SK-N-SH (cell line): ENCODE results near the gene KMT2A. TPM values are rescaled to one million over a fixed set of nuclear protein-coding genes. Genes with fewer than 3 reads are reported as not detected.

ENCODE experiments used
- CTCF ChIA-PET: fragments of 300-600, 350-600 bp; formaldehyde crosslinking; extraction: SDS; loops from one replicate; lab custom pipeline; 2021; lab: Yijun Ruan, JAX
- POLR2A ChIA-PET: fragments of 350-600 bp; sonication (Branson Sonifier 250); formaldehyde crosslinking; extraction: SDS; loops from one replicate; lab custom pipeline; 2020; ENCODE audit warnings: antibody characterized with exemption, inconsistent platforms; lab: Yijun Ruan, JAX
- DNase-seq: peaks from one replicate; pipeline ENCODE4 v3.0.0; 2012
- H2AFZ ChIP-seq: fragments of 200-600 bp; sonication (generic); 2 replicates; pipeline ENCODE4 v1.8.1; 2016; ENCODE audit warnings: antibody characterized with exemption, mild to moderate bottlenecking, low read depth
- H3F3A ChIP-seq: fragments of 200-600 bp; sonication (generic); replicated peaks from 2 replicates; pipeline ENCODE3; 2016; ENCODE audit warnings: antibody characterized with exemption, mild to moderate bottlenecking; ENCODE audit not compliant: insufficient read depth
- H3K27ac ChIP-seq, 2 experiments: fragments of 200-500 bp in 1 of 2; fragments of 200-600 bp in 1 of 2; sonication (Bioruptor generic) in 1 of 2; sonication (generic), shearing (Covaris generic) in 1 of 2; 2 replicates each; pipeline versions ENCODE4 v1.5.1 to v1.6.1; 2014 to 2016; ENCODE audit warnings: low read depth in 2 of 2, inconsistent platforms in 1 of 2, low read length in 1 of 2, mild to moderate bottlenecking in 1 of 2, mixed read lengths in 1 of 2
- H3K27me3 ChIP-seq: fragments of 200-600 bp; sonication (generic), shearing (Covaris generic); 2 replicates; pipeline ENCODE4 v1.6.1; 2016; ENCODE audit warnings: mixed run types; ENCODE audit not compliant: insufficient read depth
- H3K36me3 ChIP-seq, 2 experiments: fragments of 200-500 bp in 1 of 2; fragments of 200-600 bp in 1 of 2; sonication (Bioruptor generic) in 1 of 2; sonication (generic) in 1 of 2; replicated peaks in 1 of 2; 2 replicates each; pipeline versions ENCODE3 to v1.5.1; 2014 to 2016; ENCODE audit warnings: low read length in 1 of 2, mild to moderate bottlenecking in 1 of 2; ENCODE audit not compliant: insufficient read depth in 2 of 2, control insufficient read depth in 1 of 2
- H3K4me1 ChIP-seq, 2 experiments: fragments of 200-500 bp in 1 of 2; fragments of 200-600 bp in 1 of 2; sonication (Bioruptor generic) in 1 of 2; sonication (generic), shearing (Covaris generic) in 1 of 2; 2 replicates each; pipeline versions ENCODE4 v1.5.1 to v1.6.1; 2014 to 2016; ENCODE audit warnings: low read depth in 1 of 2, low read length in 1 of 2, mixed run types in 1 of 2; ENCODE audit not compliant: insufficient read depth in 2 of 2, control insufficient read depth in 1 of 2
- H3K4me2 ChIP-seq: fragments of 200-600 bp; sonication (generic), shearing (Covaris generic); 2 replicates; pipeline ENCODE4 v1.6.1; 2017; ENCODE audit warnings: mixed run types
- H3K4me3 ChIP-seq, 2 experiments: fragments of 200-500 bp in 1 of 2; fragments of 200-600 bp in 1 of 2; sonication (Bioruptor generic) in 1 of 2; sonication (generic), shearing (Covaris generic) in 1 of 2; 2 replicates each; pipeline versions ENCODE4 v1.5.1 to v1.8.1; 2014 to 2016; ENCODE audit warnings: low read depth in 2 of 2, inconsistent platforms in 1 of 2, low read length in 1 of 2, mild to moderate bottlenecking in 1 of 2, mixed read lengths in 1 of 2, moderate library complexity in 1 of 2
- H3K79me2 ChIP-seq: fragments of 200-600 bp; sonication (generic); 2 replicates; pipeline ENCODE4 v1.8.1; 2017; ENCODE audit warnings: mild to moderate bottlenecking; ENCODE audit not compliant: insufficient read depth
- H3K9ac ChIP-seq: fragments of 200-600 bp; sonication (generic); 2 replicates; pipeline ENCODE4 v1.6.1; 2017; ENCODE audit warnings: mixed run types
- H3K9me2 ChIP-seq: fragments of 200-600 bp; sonication (generic); 2 replicates; pipeline ENCODE4 v1.6.1; 2017; ENCODE audit warnings: mixed run types
- H3K9me3 ChIP-seq: fragments of 200-600 bp; sonication (generic); 2 replicates; pipeline ENCODE4 v1.6.1; 2017; ENCODE audit warnings: mixed run types, mild to moderate bottlenecking, moderate library complexity
- H4K20me1 ChIP-seq: fragments of 200-600 bp; sonication (generic); 2 replicates; pipeline ENCODE4 v1.6.1; 2017; ENCODE audit warnings: mild to moderate bottlenecking, mixed run types; ENCODE audit not compliant: insufficient read depth
- CHD2 ChIP-seq: fragments of 150-350 bp; IDR thresholded peaks from 2 replicates; pipeline ENCODE4 v1.6.1; 2018; ENCODE audit warnings: low read length; ENCODE audit not compliant: partially characterized antibody
- ELF1 ChIP-seq: IDR thresholded peaks from 2 replicates; pipeline ENCODE4 v1.4.0; 2012
- EP300 ChIP-seq, 2 experiments: IDR thresholded peaks; 2 replicates each; pipeline versions ENCODE4 v1.4.0 to v1.6.1; 2012; ENCODE audit warnings: borderline replicate concordance in 1 of 2, low read depth in 1 of 2, low read length in 1 of 2
- FOXM1 ChIP-seq: IDR thresholded peaks from 2 replicates; pipeline ENCODE4 v1.4.0; 2012; ENCODE audit warnings: low read depth, mild to moderate bottlenecking
- IRF3 ChIP-seq: fragments of 150-350 bp; IDR thresholded peaks from 2 replicates; pipeline ENCODE4 v1.6.1; 2016; ENCODE audit warnings: mild to moderate bottlenecking, low read depth, low read length
- MXI1 ChIP-seq: IDR thresholded peaks from 2 replicates; pipeline ENCODE4 v1.6.1; 2012; ENCODE audit warnings: mild to moderate bottlenecking, low read depth, low read length, improper control_type of control experiment
- NFIC ChIP-seq: IDR thresholded peaks from 2 replicates; pipeline ENCODE4 v1.4.0; 2012; ENCODE audit warnings: borderline replicate concordance
- NRF1 ChIP-seq: IDR thresholded peaks from 2 replicates; pipeline ENCODE4 v1.6.1; 2012; ENCODE audit warnings: low read depth, mild to moderate bottlenecking, low read length
- POLR2AphosphoS5 ChIP-seq: IDR thresholded peaks from 2 replicates; pipeline ENCODE4 v1.6.1; 2012; ENCODE audit warnings: low read depth, low read length
- RFX5 ChIP-seq: IDR thresholded peaks from 2 replicates; pipeline ENCODE4 v1.6.1; 2012; ENCODE audit warnings: mild to moderate bottlenecking, improper control_type of control experiment, low read length
- RXRA ChIP-seq: IDR thresholded peaks from 2 replicates; pipeline ENCODE4 v1.4.0; 2012; ENCODE audit warnings: low read depth, mild to moderate bottlenecking, borderline replicate concordance
- SMC3 ChIP-seq: IDR thresholded peaks from 2 replicates; pipeline ENCODE4 v1.6.1; 2012; ENCODE audit warnings: low read depth, low read length, improper control_type of control experiment
- TCF12 ChIP-seq: IDR thresholded peaks from 2 replicates; pipeline ENCODE4 v1.4.0; 2012
- USF1 ChIP-seq: IDR thresholded peaks from 2 replicates; pipeline ENCODE4 v1.4.0; 2012; ENCODE audit warnings: low read depth, borderline replicate concordance
- YY1 ChIP-seq: IDR thresholded peaks from 2 replicates; pipeline ENCODE4 v1.4.0; 2012; ENCODE audit warnings: low read depth, mild to moderate bottlenecking
- WGBS: methylation state at CpG from one replicate; pipeline ENCODE4 v1.1.6; 2017; ENCODE audit warnings: low lambda C conversion rate; 5-methylcytosine and 5-hydroxymethylcytosine counted together
- polyA plus RNA-seq, 3 experiments: library from polyadenylated mRNA; depleted of rRNA; stranded (reverse); fragments of >200 nt; gene quantifications; 2 replicates each; pipeline ENCODE4 v1.2.3, GENCODE V29; 2012
- TF ChIP-seq, protein P1 (sequence below): IDR thresholded peaks from 2 replicates; pipeline ENCODE4 v1.4.0; 2012; ENCODE audit warnings: low read depth

KMT2A gene
- polyA plus RNA-seq, 1 of the 3 experiments (the other 2 are of a cell fraction) = 15.7 TPM

DNA sequence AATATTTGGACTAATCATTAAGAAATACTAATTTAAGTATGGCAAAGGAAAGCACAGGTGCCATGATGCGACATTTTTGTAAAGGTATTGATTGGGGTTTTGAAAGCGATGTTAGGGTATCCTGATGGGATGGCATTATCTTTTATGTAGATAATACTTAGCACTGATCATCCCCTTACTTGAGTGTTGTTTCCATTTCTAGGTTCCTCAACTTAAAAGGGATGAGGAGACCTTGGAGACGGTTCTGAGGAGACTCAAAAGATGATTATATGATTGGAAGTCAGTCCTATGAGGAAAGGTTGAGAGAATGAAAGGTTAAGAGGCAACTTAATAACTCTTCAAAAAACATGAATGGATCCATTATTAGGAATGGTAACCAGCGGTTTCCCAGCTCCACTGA lies 11.1 kb downstream of the KMT2A start:
- WGBS = 99% methylated on average over 4 of the region's 4 CpGs
- H3K27ac ChIP-seq = no peak overlapping the region
- H3K4me3 ChIP-seq = no peak overlapping the region
- no peaks in the 10 kb centered on the region for H3K9me2 ChIP-seq
- H3K9ac ChIP-seq = no peak overlapping the region
- ChIA-PET POLR2A (interaction anchor here (0.7 kb wide), 1 partner anchor 11 kb away, joined by 3 read pairs; the partner anchor contains the start of gene KMT2A), CTCF (interaction anchor here (1.2 kb wide), 1 partner anchor 13 kb away, joined by 6 read pairs; no protein-coding TSS in a partner anchor)
- H4K20me1 ChIP-seq = peaks cover 97% of the 10 kb centered on the region
- DNase-seq = no peak
- no peak overlapping the region for H3K4me2 ChIP-seq
- peaks cover 99% of the 10 kb centered on the region for H3K79me2 ChIP-seq
- peaks cover 12 to 24% of the 10 kb centered on the region in 2 experiments for H3K36me3 ChIP-seq
- H3K27me3 ChIP-seq = no peaks in the 10 kb centered on the region
- H3K9me3 ChIP-seq = no peaks in the 10 kb centered on the region
- TF ChIP-seq NRF1 = no peak
- no peak for TF ChIP-seq RXRA
- TF ChIP-seq NFIC = no peak
- TF ChIP-seq USF1 = no peak
- TF ChIP-seq SMC3 = no peak
- no peak overlapping the region for H2AFZ ChIP-seq
- H3K4me1 ChIP-seq = peaks cover 0 to 15% of the 10 kb centered on the region in 2 experiments; a peak in 1 of 4 replicates
- H3F3A ChIP-seq = peaks cover 21% of the 10 kb centered on the region

DNA sequence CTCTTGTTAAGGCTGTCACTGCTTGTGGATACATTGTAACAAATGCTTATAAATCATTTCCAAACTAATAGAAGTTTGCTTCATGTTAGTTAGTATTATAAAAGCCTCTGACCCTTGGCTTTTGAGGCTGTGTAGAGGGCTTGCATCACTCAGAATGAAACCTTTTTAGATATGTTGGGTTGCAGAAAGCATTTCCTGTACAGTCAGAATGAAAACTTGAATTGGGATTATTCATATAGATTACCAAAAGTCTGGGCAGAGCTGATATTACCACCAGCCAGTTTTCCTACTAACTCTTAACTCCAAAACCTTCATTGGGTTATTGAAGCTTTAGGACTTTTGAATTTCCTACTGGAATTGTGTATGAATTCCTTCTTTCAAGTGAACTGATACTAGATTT lies 12.0 kb downstream of the KMT2A start:
- no peak overlapping the region for H3K9ac ChIP-seq
- TF ChIP-seq POLR2AphosphoS5 = no peak
- no peak for TF ChIP-seq YY1
- TF ChIP-seq FOXM1 = no peak
- no peak for TF ChIP-seq CHD2
- no peak for TF ChIP-seq TCF12
- no peak for TF ChIP-seq ELF1
- TF ChIP-seq IRF3 = no peak
- no peak for TF ChIP-seq NRF1
- TF ChIP-seq MXI1 = no peak
- TF ChIP-seq EP300 (IDR thresholded peaks at IDR 0.05; ENCODE audit: borderline replicate concordance in 1 of 2, low read depth in 1 of 2, low read length in 1 of 2) = no peak
- TF ChIP-seq, protein P1, sequence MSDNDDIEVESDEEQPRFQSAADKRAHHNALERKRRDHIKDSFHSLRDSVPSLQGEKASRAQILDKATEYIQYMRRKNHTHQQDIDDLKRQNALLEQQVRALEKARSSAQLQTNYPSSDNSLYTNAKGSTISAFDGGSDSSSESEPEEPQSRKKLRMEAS = no peak
- no peak for TF ChIP-seq RFX5
- TF ChIP-seq, all 33 proteins: peak for 0
- Histone ChIP-seq H3K4me3 (no peak overlapping the region), H3K4me1 (peaks cover 0 to 11% of the 10 kb centered on the region in 2 experiments; a peak in 1 of 4 replicates), H3F3A (peaks cover 21% of the 10 kb centered on the region), H3K27ac (no peak overlapping the region), H3K4me2 (no peak overlapping the region), H2AFZ (no peak overlapping the region), H3K79me2 (peaks cover 99% of the 10 kb centered on the region), H3K9me3 (no peaks in the 10 kb centered on the region), H3K9me2 (no peaks in the 10 kb centered on the region), H3K36me3 (peaks cover 10 to 24% of the 10 kb centered on the region in 2 experiments), H3K27me3 (no peaks in the 10 kb centered on the region), H4K20me1 (peaks cover 91% of the 10 kb centered on the region)
- no peak for DNase-seq
- ChIA-PET POLR2A (interaction anchor here (0.7 kb wide), 1 partner anchor 12 kb away, joined by 3 read pairs; the partner anchor contains the start of gene KMT2A), CTCF (interaction anchor here (1.2 kb wide), 1 partner anchor 12 kb away, joined by 6 read pairs; no protein-coding TSS in a partner anchor)
